ENCODE results near the gene ABHD17A. TPM values are rescaled to one million over a fixed set of nuclear protein-coding genes. Genes with fewer than 3 reads are reported as not detected.
A peak's percentile ranks its signal among the peaks of the same experiment; 100 is the strongest.

The ABHD17A gene
- total and polyA plus RNA-seq, 2 of the 8 experiments (the other 6 are each of a cell fraction or from before 2014, with no cell fraction given): 41.2 to 87.4 TPM

GRCh38 chr19:1848399-1849131, 36.7 kb downstream of the ABHD17A start, which contains the start of gene REXO1 (continued):
- TF ChIP-seq EP300 (IDR thresholded peaks at IDR 0.05; ENCODE audit: borderline replicate concordance in 1 of 2, low read depth in 2 of 2, low read length in 2 of 2): peak in 1 of 2 experiments; percentile 6; a peak in 1 of 3 replicates
- peak; percentile 98 for TF ChIP-seq SP4 (IDR thresholded peaks at IDR 0.05; ENCODE audit: low read length)
- TF ChIP-seq CHD1 (IDR thresholded peaks at IDR 0.05; ENCODE audit: low read depth, low read length): no peak
- peak; percentile 96 for TF ChIP-seq TAF7 (optimal IDR thresholded peaks at IDR 0.05; ENCODE audit: borderline replicate concordance, low read depth, low read length)
- TF ChIP-seq USF2 (IDR thresholded peaks at IDR 0.05; ENCODE audit: low read length): no peak
- TF ChIP-seq CTCF (IDR thresholded peaks at IDR 0.05; ENCODE audit: control extremely low read depth in 1 of 3, insufficient read depth in 1 of 3, low read depth in 1 of 3, low read length in 3 of 3): peak; percentile 80 to 89 (median 84)
- no peak for TF ChIP-seq CEBPB (IDR thresholded peaks at IDR 0.05; ENCODE audit: low read depth, low read length)
- no peak for TF ChIP-seq SP2 (IDR thresholded peaks at IDR 0.05; ENCODE audit: low read length)
- TF ChIP-seq TBP (IDR thresholded peaks at IDR 0.05; ENCODE audit: low read depth, low read length): peak; percentile 93
- no peak for TF ChIP-seq BACH1 (IDR thresholded peaks at IDR 0.05; ENCODE audit: low read length)
- 0 out of 2 replicates have a peak, but pooled peaks have one; percentile 1 for TF ChIP-seq ATF3 (IDR thresholded peaks at IDR 0.05; ENCODE audit: insufficient read depth, low read depth, low read length)
- TF ChIP-seq JUND (IDR thresholded peaks at IDR 0.05; ENCODE audit: low read length): no peak; the same call in 1 of the 2 replicates
- TF ChIP-seq RBBP5 (IDR thresholded peaks at IDR 0.05; ENCODE audit: borderline replicate concordance, low read depth, low read length): 0 out of 2 replicates have a peak, but pooled peaks have one; percentile 13
- no peak for TF ChIP-seq SUZ12 (IDR thresholded peaks at IDR 0.05; ENCODE audit: low read length)
- peak; percentile 99 for TF ChIP-seq TAF1 (IDR thresholded peaks at IDR 0.05; ENCODE audit: low read depth, low read length)
- TF ChIP-seq CBX5 (IDR thresholded peaks at IDR 0.05; ENCODE audit: low read depth, low read length): no peak
- TF ChIP-seq BCL11A (IDR thresholded peaks at IDR 0.05; ENCODE audit: low read depth in 2 of 2, low read length in 2 of 2): no peak
- TF ChIP-seq ATF2 (IDR thresholded peaks at IDR 0.05; ENCODE audit: low read length): no peak
